BJ (cell line): Measurements from ENCODE around the gene IFI30. TPM values are rescaled to one million over a fixed set of nuclear protein-coding genes. Genes with fewer than 3 reads are reported as not detected.

Experiments used
- CTCF ChIA-PET: fragments of 350-600 bp; formaldehyde crosslinking; extraction: SDS; loops from one replicate; lab custom pipeline; 2021; ENCODE audit warnings: antibody characterized with exemption, inconsistent platforms; lab: Yijun Ruan, JAX
- POLR2A ChIA-PET: fragments of 300-600 bp; sonication (Branson Sonifier 250); formaldehyde crosslinking; extraction: SDS; loops from one replicate; lab custom pipeline; 2021; ENCODE audit warnings: antibody characterized with exemption; lab: Charles Lee
- DNase-seq: peaks from one replicate; pipeline ENCODE4 v3.0.0-alpha.2; 2011; ENCODE audit warnings: low read depth
- H3K27me3 ChIP-seq: 2 replicates; pipeline ENCODE4 v1.6.0; 2011; ENCODE audit warnings: low read length; ENCODE audit not compliant: control insufficient read depth, insufficient read depth
- H3K36me3 ChIP-seq: 2 replicates; pipeline ENCODE4 v1.5.1; 2011; ENCODE audit warnings: low read length; ENCODE audit not compliant: control insufficient read depth, insufficient read depth
- H3K4me3 ChIP-seq: 2 replicates; pipeline ENCODE4 v1.5.1; 2011; ENCODE audit warnings: low read depth, mild to moderate bottlenecking, control low read depth, low read length
- CTCF ChIP-seq: IDR thresholded peaks from 2 replicates; pipeline ENCODE4 v1.5.1; 2011; ENCODE audit warnings: low read depth, mild to moderate bottlenecking, control low read depth, inconsistent platforms, low read length, moderate library complexity; ENCODE audit not compliant: insufficient read depth
- polyA plus RNA-seq: library from polyadenylated mRNA; depleted of rRNA; stranded (reverse); fragments of >200 nt; gene quantifications from 2 replicates; pipeline ENCODE4 v1.2.3, GENCODE V29; 2011

IFI30 gene
- polyA plus RNA-seq, 1 experiment: 14.5 TPM

DNA sequence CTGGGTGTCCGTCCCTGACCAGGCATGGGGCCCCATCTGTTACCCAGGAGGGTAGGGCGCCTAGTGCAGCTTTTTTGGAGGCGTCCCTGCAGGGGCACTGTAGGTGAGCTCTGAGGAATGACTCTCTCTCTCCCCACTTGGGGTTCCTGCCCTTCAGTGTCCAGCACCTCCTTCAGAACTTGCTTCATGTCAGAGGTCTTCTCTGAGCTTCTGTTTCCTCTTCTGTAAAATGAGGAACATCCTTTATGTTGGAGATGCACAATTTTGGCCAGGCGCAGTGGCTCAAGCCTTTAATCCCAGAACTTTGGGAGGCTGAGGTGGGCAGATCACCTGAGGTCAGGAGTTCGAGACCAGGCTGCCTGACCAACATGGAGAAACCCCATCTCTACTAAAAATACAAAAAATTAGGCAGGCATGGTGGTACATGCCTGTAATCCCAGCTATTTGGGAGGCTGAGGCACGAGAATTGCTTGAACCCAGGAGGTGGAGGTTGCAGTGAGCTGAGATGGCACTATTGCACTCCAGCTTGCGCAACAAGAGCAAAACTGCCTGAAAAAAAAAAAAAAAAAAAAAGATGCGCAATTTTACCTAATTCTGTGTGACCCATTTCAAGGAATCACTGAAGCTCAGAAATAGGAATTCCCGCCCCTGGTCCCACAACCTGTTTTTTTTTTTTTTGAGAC lies 35.8 kb upstream of the IFI30 start:
- CTCF ChIA-PET: interaction anchor here (1.0 kb wide), 1 partner anchor 14 kb away, joined by 3 read pairs; no protein-coding TSS in a partner anchor
- no peak for DNase-seq
- H3K27me3 ChIP-seq: no peaks in the 10 kb centered on the region
- peaks cover 16% of the 10 kb centered on the region for H3K36me3 ChIP-seq
- H3K4me3 ChIP-seq: no peak overlapping the region
- no peak for TF ChIP-seq CTCF
- POLR2A ChIA-PET: no interaction called here

DNA sequence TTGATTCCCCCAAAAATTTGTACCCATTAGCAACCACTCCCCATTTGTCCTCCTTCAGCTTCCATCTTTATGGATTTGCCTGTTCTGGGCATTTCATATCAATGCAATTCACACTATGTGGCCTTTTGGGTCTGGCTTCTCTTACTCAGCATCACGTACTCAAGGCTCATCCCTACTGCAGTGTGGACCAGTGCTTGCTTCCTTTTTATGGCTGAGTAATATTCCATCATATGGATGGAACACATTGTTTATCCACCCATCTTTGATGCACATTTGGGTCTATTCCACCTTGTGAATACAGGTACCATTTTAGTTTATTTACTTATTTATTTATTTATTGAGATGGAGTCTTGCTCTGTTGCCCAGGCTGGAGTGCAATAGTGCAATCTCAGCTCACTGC lies 33.1 kb upstream of the IFI30 start:
- no peak for DNase-seq
- Histone ChIP-seq H3K36me3 (peaks cover 23% of the 10 kb centered on the region), H3K27me3 (no peaks in the 10 kb centered on the region), H3K4me3 (no peak overlapping the region)
- TF ChIP-seq CTCF: no peak
- POLR2A ChIA-PET: no interaction called here
- CTCF ChIA-PET: interaction anchor here (1.0 to 1.7 kb wide), 2 partner anchors 11 to 117 kb away, joined by 3 to 5 read pairs; no protein-coding TSS in a partner anchor

DNA sequence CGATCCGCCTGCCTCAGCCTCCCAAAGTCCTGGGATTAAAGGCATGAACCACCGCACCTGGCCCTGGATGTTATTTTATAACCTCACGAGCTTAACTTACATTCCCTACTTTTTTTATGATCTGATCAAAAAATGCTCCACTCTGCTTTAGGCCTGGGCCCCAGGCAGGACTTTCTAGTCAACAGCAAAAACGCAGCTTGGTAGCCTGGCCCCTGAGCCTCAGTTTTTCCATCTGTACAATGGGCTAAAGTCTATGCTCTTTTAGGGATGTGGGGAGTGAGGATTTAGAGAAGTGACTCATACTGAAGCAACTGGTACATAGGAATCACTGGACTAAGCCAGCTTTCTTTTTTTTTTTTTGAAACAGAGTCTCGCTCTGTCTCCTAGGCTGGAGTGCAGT lies 32.6 kb upstream of the IFI30 start:
- ChIA-PET POLR2A (no interaction called here), CTCF (interaction anchor here (0.8 to 1.7 kb wide), 3 partner anchors 11 to 27 kb away, joined by 3 to 5 read pairs (median 4); no protein-coding TSS in a partner anchor)
- no peak for TF ChIP-seq CTCF
- Histone ChIP-seq H3K36me3 (peaks cover 28% of the 10 kb centered on the region), H3K4me3 (no peak overlapping the region), H3K27me3 (no peaks in the 10 kb centered on the region)
- DNase-seq: no peak

DNA sequence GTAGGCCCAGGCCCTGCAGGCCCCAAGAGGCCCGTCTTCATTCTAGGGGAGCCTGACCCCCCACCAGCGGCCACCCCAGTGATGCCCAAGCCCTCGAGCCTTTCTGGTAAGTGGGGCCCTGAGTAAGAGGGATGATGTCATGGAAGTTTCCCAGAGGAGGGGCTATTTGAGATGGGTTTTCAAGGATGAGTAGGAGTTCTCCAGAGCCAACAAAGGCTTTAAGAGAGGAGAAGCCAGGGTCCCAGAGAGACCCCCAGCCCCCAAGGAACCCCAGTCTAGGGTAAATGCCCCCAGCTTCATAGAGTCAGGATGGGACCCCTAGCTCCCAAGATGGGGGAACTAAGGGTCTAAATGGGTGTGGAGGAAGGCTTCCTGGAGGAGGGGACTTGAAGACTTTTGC lies 29.7 kb upstream of the IFI30 start:
- Histone ChIP-seq H3K27me3 (no peaks in the 10 kb centered on the region), H3K4me3 (no peak overlapping the region), H3K36me3 (peaks cover 27% of the 10 kb centered on the region)
- ChIA-PET POLR2A (no interaction called here), CTCF (interaction anchor here (1.8 kb wide), 1 partner anchor 31 kb away, joined by 6 read pairs; no protein-coding TSS in a partner anchor)
- TF ChIP-seq CTCF: no peak
- DNase-seq: no peak

DNA sequence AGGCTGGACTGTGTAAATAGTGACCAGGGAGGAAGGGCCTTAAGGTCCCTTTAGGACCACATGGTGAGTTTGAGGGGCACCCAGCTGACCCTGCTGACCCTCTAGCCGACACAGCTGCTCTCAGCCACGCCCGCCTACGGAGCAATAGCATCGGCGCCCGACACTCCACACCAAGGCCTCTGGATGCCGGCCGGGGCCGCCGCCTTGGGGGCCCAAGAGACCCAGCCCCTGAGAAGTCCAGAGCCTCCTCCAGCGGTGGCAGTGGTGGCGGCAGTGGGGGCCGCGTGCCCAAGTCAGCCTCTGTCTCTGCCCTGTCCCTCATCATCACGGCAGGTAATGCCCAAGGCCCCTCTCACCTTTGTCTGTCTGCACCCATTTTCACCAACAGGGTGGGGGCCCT lies 29.3 kb upstream of the IFI30 start:
- TF ChIP-seq CTCF: no peak
- ChIA-PET POLR2A (no interaction called here), CTCF (no interaction called here)
- no peak for DNase-seq
- H3K27me3 ChIP-seq: no peaks in the 10 kb centered on the region
- peaks cover 28% of the 10 kb centered on the region for H3K36me3 ChIP-seq
- no peak overlapping the region for H3K4me3 ChIP-seq
